Tibial artery (tissue), 4 donors: ENCODE data around the gene AVPI1.
A peak's percentile ranks its signal among the peaks of the same experiment; 100 is the strongest.

Experiments used
- DNase-seq, 2 donors: peaks; one replicate each; pipeline ENCODE4 v3.0.0-alpha.2; 2019
- H3K27ac ChIP-seq, 2 donors: fragments of 200-600 bp; sonication (generic) in 1 of 2; 1 replicate in 1 of 2; 2 replicates in 1 of 2; pipeline ENCODE4 v1.5.1; 2018 to 2019; ENCODE audit warnings: mild to moderate bottlenecking in 1 of 2
- H3K27me3 ChIP-seq, 2 donors: fragments of 200-600 bp; sonication (generic) in 1 of 2; one replicate each; pipeline versions ENCODE4 v1.5.1 to v1.6.0; 2016 to 2019
- H3K36me3 ChIP-seq, 3 donors: fragments of 200-600 bp; sonication (generic) in 2 of 3; one replicate each; pipeline ENCODE4 v1.5.1; 2016 to 2019; ENCODE audit warnings: mild to moderate bottlenecking in 2 of 3
- H3K4me1 ChIP-seq, 4 donors: fragments of 200-600 bp; sonication (generic) in 2 of 4; 1 replicate in 3 of 4; 2 replicates in 1 of 4; pipeline ENCODE4 v1.5.1; 2016 to 2019
- H3K4me3 ChIP-seq, 2 donors: fragments of 200-600 bp; sonication (generic) in 1 of 2; 1 replicate in 1 of 2; 2 replicates in 1 of 2; pipeline ENCODE4 v1.5.1; 2018 to 2019; ENCODE audit warnings: mild to moderate bottlenecking in 2 of 2
- H3K9me3 ChIP-seq, 3 donors: fragments of 200-600 bp; sonication (generic) in 1 of 3; one replicate each; pipeline ENCODE4 v1.5.1; 2016 to 2019
- CTCF ChIP-seq, 2 experiments: fragments of 200-600 bp in 1 of 2; fragments of 450-650 bp in 1 of 2; IDR thresholded peaks; one replicate each; pipeline ENCODE4 v1.5.1; 2017 to 2019; ENCODE audit warnings: antibody characterized with exemption in 2 of 2, mild to moderate bottlenecking in 1 of 2, moderate library complexity in 1 of 2
- intact Hi-C: fragments of 100-400 bp; cut with DNase I; formaldehyde crosslinking; loops from one replicate; pipeline ENCODE4 v1.15.0; 2023; ENCODE audit warnings: low total_unique reads

Gene AVPI1

GRCh38 chr10:97721871-97722780 lies 35.1 kb upstream of the AVPI1 start:
- H3K4me1 ChIP-seq: peaks cover 8 to 41% (median 31%) of the 10 kb centered on the region in 4 donors
- no peaks in the 10 kb centered on the region for H3K27me3 ChIP-seq
- H3K27ac ChIP-seq: peak overlapping the region in 1 of 2 donors; percentile 32
- no peaks in the 10 kb centered on the region for H3K9me3 ChIP-seq
- no peak for TF ChIP-seq CTCF (IDR thresholded peaks at IDR 0.05)
- DNase-seq: peak in 1 of 2 donors; percentile 38
- peaks cover 18 to 22% (median 18%) of the 10 kb centered on the region in 3 donors for H3K36me3 ChIP-seq
- intact Hi-C loops: no loop called here
- no peak overlapping the region for H3K4me3 ChIP-seq

- Histone ChIP-seq H3K27me3 (no peaks in the 10 kb centered on the region), H3K36me3 (peaks cover 18 to 26% (median 20%) of the 10 kb centered on the region in 3 donors), H3K4me1 (peaks cover 8 to 54% (median 44%) of the 10 kb centered on the region in 4 donors), H3K4me3 (no peak overlapping the region), H3K9me3 (no peaks in the 10 kb centered on the region), H3K27ac (peak overlapping the region; percentile 96 to 99)
- no peak for DNase-seq
- intact Hi-C loops: no loop called here
- TF ChIP-seq CTCF (IDR thresholded peaks at IDR 0.05): no peak
Observed at GRCh38 chr10:97719602-97720001, 32.6 kb upstream of the AVPI1 start.

GRCh38 chr10:97718659-97719142 lies 31.7 kb upstream of the AVPI1 start:
- peaks cover 8 to 54% (median 44%) of the 10 kb centered on the region in 4 donors for H3K4me1 ChIP-seq
- H3K36me3 ChIP-seq: peaks cover 18 to 26% (median 20%) of the 10 kb centered on the region in 3 donors
- no peak for DNase-seq
- TF ChIP-seq CTCF (IDR thresholded peaks at IDR 0.05): no peak
- no peaks in the 10 kb centered on the region for H3K27me3 ChIP-seq
- intact Hi-C loops: no loop called here
- peak overlapping the region; percentile 96 to 99 for H3K27ac ChIP-seq
- no peak overlapping the region for H3K4me3 ChIP-seq
- H3K9me3 ChIP-seq: no peaks in the 10 kb centered on the region

- intact Hi-C loops: no loop called here
- H3K9me3 ChIP-seq: no peaks in the 10 kb centered on the region
- no peaks in the 10 kb centered on the region for H3K27me3 ChIP-seq
- H3K27ac ChIP-seq: peak overlapping the region; percentile 96 to 99
- no peak for DNase-seq
- TF ChIP-seq CTCF (IDR thresholded peaks at IDR 0.05): no peak
- peaks cover 8 to 56% (median 45%) of the 10 kb centered on the region in 4 donors for H3K4me1 ChIP-seq
- peak overlapping the region in 1 of 2 donors; percentile 5 for H3K4me3 ChIP-seq
- H3K36me3 ChIP-seq: peaks cover 18 to 26% (median 20%) of the 10 kb centered on the region in 3 donors
Observed at GRCh38 chr10:97718178-97718577, 31.1 kb upstream of the AVPI1 start.

- Histone ChIP-seq H3K36me3 (peaks cover 18 to 26% (median 20%) of the 10 kb centered on the region in 3 donors), H3K4me1 (peaks cover 8 to 62% (median 49%) of the 10 kb centered on the region in 4 donors), H3K27ac (peak overlapping the region; percentile 96 to 99), H3K27me3 (no peaks in the 10 kb centered on the region), H3K4me3 (peak overlapping the region in 1 of 2 donors; percentile 5), H3K9me3 (no peaks in the 10 kb centered on the region)
- no peak for TF ChIP-seq CTCF (IDR thresholded peaks at IDR 0.05)
- DNase-seq: peak in 1 of 2 donors; percentile 54
- intact Hi-C loops: no loop called here
Observed at GRCh38 chr10:97717627-97718026, 30.6 kb upstream of the AVPI1 start.
